Upper lobe of left lung (tissue), 6 donors: ENCODE measurements around the gene GOLGA3. TPM values are rescaled to one million over a fixed set of nuclear protein-coding genes. Genes with fewer than 3 reads are reported as not detected.
"Not testable (repeated sequence)": the region's sequence is repeated elsewhere in the genome, so short reads cannot be mapped to it uniquely, and the experiment has no call there.

Experiments used
- ATAC-seq, 2 donors: fragments of 200-7000 bp; cut with Tn5 transposase; one replicate each; pipeline ENCODE4 v1.9.1; 2022; ENCODE audit warnings: mild to moderate bottlenecking in 2 of 2, moderate library complexity in 2 of 2; ENCODE audit not compliant: low FRiP score in 2 of 2
- DNase-seq, 2 donors: peaks; one replicate each; pipeline ENCODE4 v3.0.0-alpha.2; 2019 to 2020
- H3K27ac ChIP-seq, 4 donors: fragments of 200-600 bp; sonication (generic); one replicate each; pipeline ENCODE4 v1.5.1; 2016 to 2019
- H3K27me3 ChIP-seq, 4 donors: fragments of 200-600 bp; sonication (generic); one replicate each; pipeline ENCODE4 v1.5.1; 2017 to 2019
- H3K36me3 ChIP-seq, 4 donors: fragments of 200-600 bp; sonication (generic); one replicate each; pipeline ENCODE4 v1.5.1; 2016 to 2019
- H3K4me1 ChIP-seq, 4 donors: fragments of 200-600 bp; sonication (generic); one replicate each; pipeline ENCODE4 v1.5.1; 2018 to 2019
- H3K4me3 ChIP-seq, 4 donors: fragments of 200-600 bp; sonication (generic); one replicate each; pipeline ENCODE4 v1.5.1; 2017 to 2019; ENCODE audit warnings: mild to moderate bottlenecking in 2 of 4, moderate library complexity in 1 of 4
- H3K9me3 ChIP-seq, 4 donors: fragments of 200-600 bp; sonication (generic); one replicate each; pipeline ENCODE4 v1.5.1; 2018 to 2019
- EP300 ChIP-seq, 4 donors: sonication (generic); formaldehyde crosslinking; IDR thresholded peaks; one replicate each; pipeline ENCODE4 v1.5.1; 2017; ENCODE audit warnings: antibody characterized with exemption in 4 of 4, control low read depth in 2 of 4
- POLR2A ChIP-seq, 4 donors: fragments of 450-650 bp; IDR thresholded peaks; one replicate each; pipeline ENCODE4 v1.5.1; 2016 to 2017; ENCODE audit warnings: antibody characterized with exemption in 4 of 4, mild to moderate bottlenecking in 2 of 4
- POLR2AphosphoS5 ChIP-seq, 2 donors: sonication (generic); formaldehyde crosslinking; IDR thresholded peaks; one replicate each; pipeline ENCODE4 v1.5.1; 2017; ENCODE audit warnings: antibody characterized with exemption in 2 of 2
- WGBS, 2 donors: methylation state at CpG; one replicate each; pipeline ENCODE4 v1.1.5; 2017 to 2018; 5-methylcytosine and 5-hydroxymethylcytosine counted together
- total RNA-seq, 6 donors: library from RNA; depleted of rRNA in 4 of 6; stranded (reverse); fragments of >200 nt in 4 of 6; gene quantifications; one replicate each; pipeline versions ENCODE4 v1.1.0 to v1.2.1, GENCODE V29; 2016 to 2021
- TF ChIP-seq, protein P1 (sequence below), 6 experiments: fragments of 450-650 bp in 4 of 6; fragments of 200-600 bp in 2 of 6; sonication (generic) in 2 of 6; IDR thresholded peaks; one replicate each; pipeline ENCODE4 v1.5.1; 2016 to 2019; ENCODE audit warnings: antibody characterized with exemption in 6 of 6
- donor health status: DM: no; HTN: no; CAD: no; lungs with moderate emphysema.
- donor health status: DM: no; HTN: yes; CAD: no; lungs with severe emphysema.

GOLGA3 gene
- total RNA-seq, 6 donors from 2014 or later, result 53.8 to 116 (median 77.9) TPM

GRCh38 chr12:132851465-132851864, 22.8 kb upstream of the GOLGA3 start:
- TF ChIP-seq POLR2A (IDR thresholded peaks at IDR 0.05), result no peak
- TF ChIP-seq POLR2AphosphoS5 (IDR thresholded peaks at IDR 0.05), result no peak
- no peak for TF ChIP-seq EP300 (IDR thresholded peaks at IDR 0.05)
- TF ChIP-seq, protein P1, sequence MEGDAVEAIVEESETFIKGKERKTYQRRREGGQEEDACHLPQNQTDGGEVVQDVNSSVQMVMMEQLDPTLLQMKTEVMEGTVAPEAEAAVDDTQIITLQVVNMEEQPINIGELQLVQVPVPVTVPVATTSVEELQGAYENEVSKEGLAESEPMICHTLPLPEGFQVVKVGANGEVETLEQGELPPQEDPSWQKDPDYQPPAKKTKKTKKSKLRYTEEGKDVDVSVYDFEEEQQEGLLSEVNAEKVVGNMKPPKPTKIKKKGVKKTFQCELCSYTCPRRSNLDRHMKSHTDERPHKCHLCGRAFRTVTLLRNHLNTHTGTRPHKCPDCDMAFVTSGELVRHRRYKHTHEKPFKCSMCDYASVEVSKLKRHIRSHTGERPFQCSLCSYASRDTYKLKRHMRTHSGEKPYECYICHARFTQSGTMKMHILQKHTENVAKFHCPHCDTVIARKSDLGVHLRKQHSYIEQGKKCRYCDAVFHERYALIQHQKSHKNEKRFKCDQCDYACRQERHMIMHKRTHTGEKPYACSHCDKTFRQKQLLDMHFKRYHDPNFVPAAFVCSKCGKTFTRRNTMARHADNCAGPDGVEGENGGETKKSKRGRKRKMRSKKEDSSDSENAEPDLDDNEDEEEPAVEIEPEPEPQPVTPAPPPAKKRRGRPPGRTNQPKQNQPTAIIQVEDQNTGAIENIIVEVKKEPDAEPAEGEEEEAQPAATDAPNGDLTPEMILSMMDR (IDR thresholded peaks at IDR 0.05), result no peak
- H3K27me3 ChIP-seq, result no peaks in the 10 kb centered on the region
- H3K27ac ChIP-seq, result no peak overlapping the region
- ATAC-seq (no peak), DNase-seq (peak in 1 of 2 donors; percentile 76)
- H3K4me1 ChIP-seq, result no peaks in the 10 kb centered on the region
- H3K4me3 ChIP-seq, result no peak overlapping the region
- 94 to 95% methylated on average over 25 of the region's 25 CpGs for WGBS, 2 donors
- H3K9me3 ChIP-seq, result no peaks in the 10 kb centered on the region
- H3K36me3 ChIP-seq, result peaks cover 63 to 99% (median 91%) of the 10 kb centered on the region in 4 donors

- TF ChIP-seq POLR2A (IDR thresholded peaks at IDR 0.05) (no peak), EP300 (IDR thresholded peaks at IDR 0.05) (no peak), POLR2AphosphoS5 (IDR thresholded peaks at IDR 0.05) (no peak)
- TF ChIP-seq, protein P1 (IDR thresholded peaks at IDR 0.05), result no peak
- H3K36me3 ChIP-seq, result peaks cover 63 to 98% (median 88%) of the 10 kb centered on the region in 4 donors
- no peak for DNase-seq
- no peak overlapping the region for H3K27ac ChIP-seq
- H3K9me3 ChIP-seq, result no peaks in the 10 kb centered on the region
- no peaks in the 10 kb centered on the region for H3K4me1 ChIP-seq
- WGBS, 2 donors, result 93% methylated on average over 6 to 16 of the region's 16 CpGs
- H3K27me3 ChIP-seq, result no peaks in the 10 kb centered on the region
- H3K4me3 ChIP-seq, result no peak overlapping the region
- no peak for ATAC-seq
These were observed 21.6 kb upstream of the GOLGA3 start for GRCh38 chr12:132850291-132850690.

GRCh38 chr12:132848521-132848920, 19.9 kb upstream of the GOLGA3 start:
- no peak overlapping the region for H3K27ac ChIP-seq
- TF ChIP-seq POLR2AphosphoS5 (IDR thresholded peaks at IDR 0.05) (no peak), EP300 (IDR thresholded peaks at IDR 0.05) (no peak), POLR2A (IDR thresholded peaks at IDR 0.05) (no peak)
- TF ChIP-seq, protein P1 (IDR thresholded peaks at IDR 0.05), result no peak
- no peak overlapping the region for H3K4me3 ChIP-seq
- 98 to 99% methylated on average over 6 to 13 of the region's 13 CpGs for WGBS, 2 donors
- H3K4me1 ChIP-seq, result no peaks in the 10 kb centered on the region
- no peak for ATAC-seq
- no peaks in the 10 kb centered on the region for H3K9me3 ChIP-seq
- H3K36me3 ChIP-seq, result peaks cover 52 to 97% (median 86%) of the 10 kb centered on the region in 4 donors
- no peaks in the 10 kb centered on the region for H3K27me3 ChIP-seq
- no peak for DNase-seq

GRCh38 chr12:132847363-132848356, 19.0 kb upstream of the GOLGA3 start:
- 85 to 86% methylated on average over 30 of the region's 30 CpGs for WGBS, 2 donors
- no peak overlapping the region for H3K27ac ChIP-seq
- no peaks in the 10 kb centered on the region for H3K9me3 ChIP-seq
- no peak for TF ChIP-seq POLR2A (IDR thresholded peaks at IDR 0.05)
- ATAC-seq (no peak), DNase-seq (no peak)
- H3K27me3 ChIP-seq, result no peaks in the 10 kb centered on the region
- no peaks in the 10 kb centered on the region for H3K4me1 ChIP-seq
- H3K4me3 ChIP-seq, result no peak overlapping the region
- peaks cover 50 to 97% (median 86%) of the 10 kb centered on the region in 4 donors for H3K36me3 ChIP-seq

GRCh38 chr12:132844681-132845080, 16.0 kb upstream of the GOLGA3 start:
- H3K27me3 ChIP-seq, H3K9me3 ChIP-seq, DNase-seq, ATAC-seq, H3K4me3 ChIP-seq, H3K27ac ChIP-seq, H3K4me1 ChIP-seq: not testable (repeated sequence)
- 94 to 98% methylated on average over 11 of the region's 11 CpGs for WGBS, 2 donors
- H3K36me3 ChIP-seq, result peaks cover 59 to 96% (median 88%) of the 10 kb centered on the region in 4 donors
